Kidney glomerular epithelial cell (primary cell): ENCODE data around the gene MID2.
"Not testable (repeated sequence)": the region's sequence is repeated elsewhere in the genome, so short reads cannot be mapped to it uniquely, and the experiment has no call there.

ENCODE experiments used
- DNase-seq: peaks from one replicate; lab custom pipeline; 2025; lab: John Stamatoyannopoulos, UW

The MID2 gene

GRCh38 chrX:107940095-107940494, 114.4 kb downstream of the MID2 start:
- no peak for DNase-seq

- not testable (repeated sequence) for DNase-seq
These were observed 129.7 kb downstream of the MID2 start for GRCh38 chrX:107955337-107955736.

GRCh38 chrX:107968623-107969022, 143.0 kb downstream of the MID2 start:
- DNase-seq, result peak; percentile 4

GRCh38 chrX:107970073-107970472, 144.4 kb downstream of the MID2 start:
- DNase-seq, result no peak

GRCh38 chrX:107971636-107972035, 146.0 kb downstream of the MID2 start:
- DNase-seq, result no peak
